CD4-positive, alpha-beta T cell treated with Interleukin-17A for 1 hour (primary cell): Measurements from ENCODE around the gene RIOX2.

Experiments
- DNase-seq: peaks from one replicate; pipeline ENCODE4 v3.0.0-alpha.2; 2020

The RIOX2 gene

GRCh38 chr3:97952280-97952679, 20.0 kb downstream of the RIOX2 start:
- DNase-seq, result no peak

DNA sequence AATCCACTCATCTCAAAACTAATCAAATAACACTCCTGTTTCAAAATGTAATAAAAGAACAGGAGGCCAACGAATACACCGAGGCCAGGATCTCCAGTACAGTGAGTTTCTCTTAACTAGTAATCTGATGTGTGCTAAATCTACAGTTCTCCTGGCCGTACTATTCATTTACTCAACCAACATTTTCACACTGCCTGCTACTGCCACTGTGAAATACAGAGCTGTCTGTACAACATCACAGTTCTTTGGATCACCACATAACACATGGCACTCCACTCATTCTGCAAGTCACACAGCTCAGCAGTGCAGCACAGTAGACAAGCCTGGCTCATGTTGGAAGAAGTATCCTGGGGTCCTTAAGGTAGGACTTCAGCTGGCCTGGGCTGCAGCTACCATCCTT, 21.9 kb downstream of the RIOX2 start:
- no peak for DNase-seq

GRCh38 chr3:97949743-97950142, 22.5 kb downstream of the RIOX2 start:
- DNase-seq, result no peak

- no peak for DNase-seq
Measured at GRCh38 chr3:97949110-97949485, 23.1 kb downstream of the RIOX2 start.

GRCh38 chr3:97948351-97949109, 23.7 kb downstream of the RIOX2 start:
- no peak for DNase-seq

DNA sequence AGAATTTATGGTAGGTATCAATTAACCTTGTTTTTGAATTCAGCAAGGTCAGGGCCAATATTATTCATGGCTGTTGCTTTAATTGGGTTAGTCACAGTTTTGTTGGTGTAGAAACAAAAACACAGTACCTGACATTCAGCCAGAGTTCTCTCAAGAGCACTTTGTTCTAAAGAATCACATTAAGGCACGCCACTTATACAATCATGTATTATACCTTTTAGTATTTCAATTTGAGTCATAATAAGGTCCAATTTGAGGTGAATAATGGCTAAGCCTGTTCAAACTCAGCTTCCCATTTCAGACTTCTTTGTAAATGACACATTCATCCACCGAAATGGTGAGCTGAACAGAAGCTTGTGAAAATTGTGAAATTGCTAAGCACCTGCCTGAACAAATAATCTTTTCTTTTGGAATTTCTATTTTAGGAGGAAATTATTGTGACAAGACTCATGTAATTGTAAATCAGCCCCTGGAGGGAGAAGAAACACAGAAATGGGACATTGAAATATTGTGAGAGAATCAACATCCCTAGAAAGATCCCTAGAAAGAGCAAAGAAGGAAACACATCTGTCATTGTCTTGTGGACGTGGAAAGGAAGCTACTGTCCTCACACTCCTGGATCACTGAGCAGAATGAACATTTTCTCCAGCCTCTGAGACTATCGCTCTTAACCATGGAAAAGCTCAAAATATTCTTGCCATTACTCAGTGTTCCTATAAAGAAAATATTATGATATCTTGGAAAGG, 29.3 kb downstream of the RIOX2 start:
- DNase-seq, result no peak

DNA sequence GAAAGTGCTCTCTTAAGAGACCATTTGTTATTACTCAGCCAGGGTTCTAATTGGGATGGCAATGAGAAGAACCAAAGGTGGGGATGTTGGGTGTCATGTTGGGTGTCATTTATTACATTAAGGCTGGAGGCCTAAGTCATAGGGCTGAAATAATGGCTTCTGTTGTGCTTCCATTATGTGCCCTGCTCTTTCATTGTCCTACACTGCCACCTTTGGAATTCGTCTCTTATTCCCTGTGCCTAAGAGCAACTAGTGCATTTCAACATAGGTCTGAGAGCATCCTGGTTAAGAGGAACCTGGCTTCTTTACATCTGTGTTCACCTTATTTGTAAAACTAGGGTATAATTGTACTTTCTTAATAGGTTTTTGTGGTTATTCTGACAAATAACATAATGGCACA, 32.2 kb downstream of the RIOX2 start:
- peak; percentile 44 for DNase-seq

- DNase-seq, result no peak
Measured at GRCh38 chr3:97939401-97939800, 32.8 kb downstream of the RIOX2 start.

- DNase-seq, result no peak
Measured at GRCh38 chr3:97938444-97938843, 33.8 kb downstream of the RIOX2 start.

DNA sequence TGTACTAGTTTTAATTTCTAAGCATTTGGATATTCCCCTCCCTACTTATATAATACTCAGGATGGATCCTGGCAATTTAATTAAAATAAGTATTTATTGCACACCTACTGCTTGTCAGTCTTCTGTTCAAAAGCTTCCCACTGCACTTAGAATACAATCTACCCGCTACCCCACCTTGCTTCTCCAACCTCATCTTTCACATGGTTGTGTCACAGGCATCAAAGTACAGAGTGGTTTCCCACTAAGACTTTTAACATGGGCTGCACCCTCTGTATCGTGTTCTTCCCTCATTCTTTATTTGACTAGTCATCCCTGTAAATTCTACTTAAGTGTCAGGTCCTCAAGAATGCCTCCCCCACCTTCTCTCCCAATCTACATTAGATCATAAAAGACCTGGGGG, 35.0 kb downstream of the RIOX2 start:
- DNase-seq, result no peak

DNA sequence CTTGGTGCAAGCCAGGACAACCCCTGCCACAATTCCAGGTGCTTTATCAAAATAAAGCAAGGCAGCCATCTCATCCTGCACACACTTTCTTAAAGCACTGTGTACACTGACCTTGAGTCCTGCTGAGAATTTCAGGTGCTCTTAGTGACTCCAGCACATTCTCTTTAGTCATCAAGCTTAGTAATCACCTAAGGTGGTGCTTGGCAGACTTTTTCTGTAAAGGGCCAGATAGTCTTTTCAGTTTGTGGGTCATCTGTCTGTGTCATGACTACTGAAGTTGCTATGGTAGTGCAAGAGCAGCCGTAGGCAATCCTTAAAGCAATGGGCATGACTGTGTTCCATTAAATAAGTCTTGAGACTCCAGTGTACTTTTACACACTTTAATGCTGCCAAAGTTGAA, 36.4 kb downstream of the RIOX2 start:
- no peak for DNase-seq

DNA sequence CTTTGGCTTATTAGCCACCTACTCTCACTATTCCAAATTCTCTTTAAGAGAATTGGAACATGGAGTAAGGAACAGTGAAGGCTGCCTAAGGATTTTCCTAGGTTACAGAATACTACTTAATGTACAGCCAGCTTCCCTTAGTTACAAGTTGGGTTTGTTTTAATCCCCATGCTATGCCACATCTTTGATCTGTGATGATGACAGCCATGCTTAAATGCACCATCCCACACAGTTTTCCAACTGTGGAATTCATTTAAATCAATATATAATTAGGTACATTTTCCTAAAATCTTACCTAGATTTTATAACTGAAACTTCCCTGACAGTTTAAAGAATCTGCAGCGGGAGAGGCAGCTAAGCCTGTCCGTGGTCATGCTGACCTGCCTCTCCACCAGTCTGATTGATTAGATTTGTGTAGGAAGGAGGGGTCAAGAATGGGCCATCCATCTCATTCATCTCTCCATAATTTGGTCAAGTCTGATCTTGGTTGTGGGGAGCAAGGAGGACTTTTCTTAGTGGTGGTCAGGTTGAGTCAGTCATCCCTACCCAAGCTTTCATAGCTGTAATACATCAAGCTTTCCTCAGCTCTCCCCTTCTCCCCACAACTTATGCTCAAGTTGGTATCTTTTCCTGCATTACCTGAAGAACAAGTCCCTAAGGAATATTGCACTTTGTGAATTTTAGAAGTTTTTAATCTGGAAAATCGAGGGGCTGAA, 37.1 kb downstream of the RIOX2 start:
- DNase-seq, result no peak

DNA sequence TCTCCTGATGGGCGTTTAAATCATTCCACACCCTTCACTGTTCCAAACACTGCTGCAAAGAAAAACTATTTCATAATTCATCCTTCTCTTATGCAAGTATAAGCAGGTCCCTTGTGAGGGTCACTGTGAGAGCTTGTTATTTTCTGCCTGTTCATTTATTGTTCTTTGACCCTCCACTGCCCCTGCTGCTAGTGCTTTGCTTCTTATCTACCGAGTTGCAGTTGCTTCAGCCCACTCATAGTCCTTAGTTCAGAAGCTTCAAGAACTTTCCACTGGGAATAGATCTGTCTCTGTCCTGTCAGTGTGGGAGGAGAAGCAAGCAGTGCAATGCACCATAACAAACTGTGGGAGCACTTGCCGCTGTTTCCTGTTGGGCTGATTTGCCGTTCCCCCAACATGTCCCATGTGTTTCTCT, 39.8 kb downstream of the RIOX2 start:
- no peak for DNase-seq

- DNase-seq, result no peak
Measured at GRCh38 chr3:97931218-97931617, 41.0 kb downstream of the RIOX2 start.

DNA sequence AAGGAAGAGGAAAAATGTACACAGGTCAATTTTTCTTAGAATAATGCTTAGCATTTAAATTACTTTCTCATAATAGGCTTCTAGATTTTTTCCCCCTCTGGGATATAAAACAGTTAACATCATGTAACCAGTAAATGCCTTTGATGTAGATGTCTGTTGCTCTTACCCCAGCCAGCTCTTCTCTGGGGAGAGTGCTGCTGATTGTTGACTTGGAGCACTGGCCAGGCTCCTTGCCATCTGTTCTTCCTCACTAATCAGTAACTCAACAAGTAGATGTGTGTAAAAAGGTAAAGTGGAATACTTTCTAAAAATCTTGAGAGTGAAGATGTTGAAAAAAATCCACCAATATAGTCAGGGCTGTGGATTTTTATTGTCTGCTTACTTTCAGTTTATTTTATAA, 42.2 kb downstream of the RIOX2 start:
- no peak for DNase-seq

GRCh38 chr3:97928986-97929385, 43.2 kb downstream of the RIOX2 start:
- no peak for DNase-seq

- no peak for DNase-seq
Measured at GRCh38 chr3:97927704-97928103, 44.5 kb downstream of the RIOX2 start.

DNA sequence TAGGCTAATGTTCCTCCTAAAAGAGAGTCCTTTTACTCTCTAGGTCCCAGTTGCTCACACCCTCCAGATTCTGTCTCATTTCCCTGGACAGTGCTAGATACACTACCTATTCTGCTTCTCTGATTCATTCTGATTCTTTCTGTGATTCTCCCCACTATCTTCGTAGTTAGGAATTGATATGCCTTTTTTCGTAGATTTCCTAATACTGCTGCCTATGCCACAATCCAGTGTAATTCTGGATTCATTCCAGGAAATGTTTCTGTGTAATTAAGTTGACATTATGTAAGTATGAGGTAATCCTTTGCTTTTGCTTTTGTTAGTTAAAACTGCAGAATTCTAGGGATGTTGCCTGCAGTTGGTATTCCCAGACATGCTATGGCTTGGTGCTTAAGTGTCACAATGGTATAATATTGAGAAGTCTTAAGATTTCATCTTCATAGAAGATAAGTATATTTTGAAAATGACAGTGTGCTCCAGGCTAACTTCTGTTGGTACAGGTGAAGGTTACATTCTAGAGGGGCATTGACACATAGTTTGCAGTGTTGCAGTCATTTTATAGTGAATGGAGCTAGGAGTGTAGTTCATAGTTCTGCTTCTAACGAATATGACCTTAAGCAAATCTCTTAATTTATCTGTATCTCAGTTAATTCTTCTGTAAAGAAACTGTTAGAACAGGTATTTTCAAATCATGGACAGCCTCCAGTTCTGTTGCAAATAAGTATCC, 54.3 kb downstream of the RIOX2 start:
- no peak for DNase-seq

- DNase-seq, result no peak
Measured at GRCh38 chr3:97916576-97916975, 55.7 kb downstream of the RIOX2 start.

DNA sequence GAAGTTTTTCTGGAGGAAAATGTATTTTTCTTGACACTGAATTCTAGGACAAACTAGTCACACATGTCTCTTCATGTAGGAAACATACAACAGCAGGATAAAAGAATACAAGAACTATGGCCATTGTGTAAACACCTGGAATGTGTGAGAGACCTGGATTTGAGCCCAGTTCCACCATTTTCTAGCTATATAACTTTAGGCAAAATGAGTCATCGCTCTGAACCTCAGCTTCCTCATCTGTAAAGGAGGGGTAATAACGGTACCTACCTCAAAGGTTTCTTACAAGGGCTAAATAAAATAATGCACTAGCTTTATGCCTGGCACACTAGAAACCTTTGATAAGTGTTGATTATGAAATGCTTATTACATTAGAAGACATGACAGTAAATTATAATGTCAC, 57.8 kb downstream of the RIOX2 start:
- DNase-seq, result no peak

GRCh38 chr3:97911459-97911858, 60.8 kb downstream of the RIOX2 start:
- no peak for DNase-seq

- DNase-seq, result peak; percentile 54
Measured at GRCh38 chr3:97910931-97911351, 61.3 kb downstream of the RIOX2 start.

- DNase-seq, result peak; percentile 51
Measured at GRCh38 chr3:97910236-97910831, 61.9 kb downstream of the RIOX2 start.
